NB4 (cell line): ENCODE measurements around the gene LGALS3.

Experiments used
- DNase-seq: peaks from one replicate; pipeline ENCODE4 v3.0.0; 2010; ENCODE audit warnings: low read depth
- H3K4me3 ChIP-seq: one replicate; pipeline ENCODE4 v1.5.1; 2011; ENCODE audit warnings: mild to moderate bottlenecking, low read depth, low read length, moderate library complexity
- MYC ChIP-seq: IDR thresholded peaks from 2 replicates; pipeline ENCODE4 v1.6.1; 2011; ENCODE audit warnings: low read depth, low read length
- POLR2A ChIP-seq: IDR thresholded peaks from 2 replicates; pipeline ENCODE4 v1.6.1; 2011; ENCODE audit warnings: mild to moderate bottlenecking; ENCODE audit not compliant: insufficient read length; ENCODE audit errors: extremely low read depth
- TF ChIP-seq, protein P1 (sequence below): IDR thresholded peaks from one replicate; pipeline ENCODE4 v1.5.1; 2012; ENCODE audit warnings: low read depth, low read length
- TF ChIP-seq, protein P2 (sequence below): IDR thresholded peaks from 2 replicates; pipeline ENCODE4 v1.6.1; 2011; ENCODE audit warnings: low read depth, low read length

LGALS3 gene

DNA sequence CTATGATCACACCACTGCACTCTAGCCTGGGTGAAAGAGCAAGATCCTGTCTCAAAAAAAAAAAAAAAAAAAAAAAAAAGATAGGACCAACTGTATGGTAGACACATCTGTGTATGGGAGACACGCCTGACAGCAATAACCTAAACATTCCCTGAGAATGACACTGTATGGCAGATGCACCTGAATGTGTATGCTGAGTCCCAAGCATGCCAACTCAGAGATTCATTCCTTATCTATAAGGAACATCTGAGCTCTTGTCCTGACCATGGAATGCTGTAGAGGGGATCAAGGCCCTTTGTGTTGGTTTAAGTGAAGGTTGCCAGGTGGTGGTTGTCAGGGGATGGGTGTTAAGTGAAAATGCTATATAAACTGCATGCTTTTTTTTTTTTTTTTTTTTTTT is 19.2 kb upstream of the LGALS3 start:
- TF ChIP-seq, protein P1, sequence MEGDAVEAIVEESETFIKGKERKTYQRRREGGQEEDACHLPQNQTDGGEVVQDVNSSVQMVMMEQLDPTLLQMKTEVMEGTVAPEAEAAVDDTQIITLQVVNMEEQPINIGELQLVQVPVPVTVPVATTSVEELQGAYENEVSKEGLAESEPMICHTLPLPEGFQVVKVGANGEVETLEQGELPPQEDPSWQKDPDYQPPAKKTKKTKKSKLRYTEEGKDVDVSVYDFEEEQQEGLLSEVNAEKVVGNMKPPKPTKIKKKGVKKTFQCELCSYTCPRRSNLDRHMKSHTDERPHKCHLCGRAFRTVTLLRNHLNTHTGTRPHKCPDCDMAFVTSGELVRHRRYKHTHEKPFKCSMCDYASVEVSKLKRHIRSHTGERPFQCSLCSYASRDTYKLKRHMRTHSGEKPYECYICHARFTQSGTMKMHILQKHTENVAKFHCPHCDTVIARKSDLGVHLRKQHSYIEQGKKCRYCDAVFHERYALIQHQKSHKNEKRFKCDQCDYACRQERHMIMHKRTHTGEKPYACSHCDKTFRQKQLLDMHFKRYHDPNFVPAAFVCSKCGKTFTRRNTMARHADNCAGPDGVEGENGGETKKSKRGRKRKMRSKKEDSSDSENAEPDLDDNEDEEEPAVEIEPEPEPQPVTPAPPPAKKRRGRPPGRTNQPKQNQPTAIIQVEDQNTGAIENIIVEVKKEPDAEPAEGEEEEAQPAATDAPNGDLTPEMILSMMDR: no peak
- TF ChIP-seq MYC (no peak), POLR2A (no peak)
- TF ChIP-seq, protein P2, sequence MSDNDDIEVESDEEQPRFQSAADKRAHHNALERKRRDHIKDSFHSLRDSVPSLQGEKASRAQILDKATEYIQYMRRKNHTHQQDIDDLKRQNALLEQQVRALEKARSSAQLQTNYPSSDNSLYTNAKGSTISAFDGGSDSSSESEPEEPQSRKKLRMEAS: no peak
- no peak overlapping the region for H3K4me3 ChIP-seq
- DNase-seq: no peak

DNA sequence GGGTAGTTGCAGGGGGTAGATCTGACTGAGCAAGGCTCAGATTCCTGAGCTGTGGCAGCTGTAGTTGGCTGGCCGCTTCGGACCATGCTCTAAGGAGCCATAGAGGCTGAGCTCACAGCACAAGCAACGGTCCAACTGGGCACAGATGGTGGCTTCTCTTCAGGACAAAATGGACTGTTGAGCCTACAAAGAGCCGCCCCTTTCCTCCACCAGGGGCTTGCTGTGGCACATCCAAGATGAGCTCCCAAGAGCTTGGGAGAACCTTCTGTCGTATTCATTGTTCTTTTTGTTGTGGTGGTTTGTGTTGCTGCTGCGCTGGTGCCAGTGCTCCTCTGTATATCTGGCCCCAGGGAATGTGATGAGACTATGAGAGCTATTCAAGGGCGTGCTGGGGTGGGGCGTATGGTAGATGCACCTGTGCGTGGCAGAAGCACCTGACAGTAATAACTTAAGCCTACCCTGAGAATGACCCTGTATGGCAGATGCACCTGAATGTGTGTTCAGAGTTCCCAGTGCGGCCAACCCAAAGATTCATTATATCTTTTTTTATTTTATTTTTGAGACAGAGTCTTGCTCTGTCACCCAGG is 17.8 kb upstream of the LGALS3 start:
- DNase-seq: no peak
- no peak overlapping the region for H3K4me3 ChIP-seq
- TF ChIP-seq, protein P1: no peak
- TF ChIP-seq, protein P2: no peak

DNA sequence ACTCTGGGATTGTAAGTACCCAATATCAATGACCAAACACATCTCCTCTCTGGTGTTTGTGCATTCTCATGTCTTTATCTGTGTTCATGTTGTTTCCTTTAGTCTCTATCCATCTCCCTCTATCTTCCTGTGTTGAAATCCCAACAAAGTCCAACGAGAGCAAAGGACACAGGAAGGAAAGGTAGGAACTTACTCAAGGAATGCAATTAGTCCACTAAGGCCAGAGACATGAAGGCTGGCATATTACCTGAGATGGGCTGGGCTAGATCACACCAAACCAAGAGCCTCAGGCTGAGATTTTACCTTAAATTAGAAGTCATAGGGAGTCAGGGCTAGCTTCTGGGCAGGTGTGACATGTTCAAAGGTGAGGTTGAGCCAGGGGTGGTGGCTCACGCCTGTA is 14.3 kb upstream of the LGALS3 start:
- DNase-seq: no peak
- H3K4me3 ChIP-seq: no peak overlapping the region
- TF ChIP-seq POLR2A (no peak), MYC (no peak)
- TF ChIP-seq, protein P2: no peak
- TF ChIP-seq, protein P1: no peak

DNA sequence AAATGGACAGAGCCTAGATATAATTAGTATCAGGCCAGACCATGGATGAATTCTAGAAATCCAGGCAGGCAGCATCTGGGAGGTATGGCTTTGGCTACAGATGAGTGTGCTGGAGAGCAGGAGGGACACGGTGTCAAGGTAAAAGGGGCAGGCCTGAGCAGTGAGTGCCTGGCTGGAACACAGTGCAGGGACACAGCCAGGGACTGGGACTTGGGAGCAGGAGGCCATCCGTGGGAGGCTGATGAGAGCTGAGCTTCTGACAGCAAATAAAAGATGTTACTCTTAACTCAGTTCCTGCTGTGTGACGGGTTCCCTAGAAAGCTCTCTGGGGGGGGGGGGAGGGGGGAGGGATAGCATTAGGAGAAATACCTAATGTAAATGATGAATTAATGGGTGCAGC is 13.6 kb upstream of the LGALS3 start:
- no peak overlapping the region for H3K4me3 ChIP-seq
- TF ChIP-seq POLR2A: no peak
- TF ChIP-seq, protein P2: no peak
- no peak for DNase-seq

DNA sequence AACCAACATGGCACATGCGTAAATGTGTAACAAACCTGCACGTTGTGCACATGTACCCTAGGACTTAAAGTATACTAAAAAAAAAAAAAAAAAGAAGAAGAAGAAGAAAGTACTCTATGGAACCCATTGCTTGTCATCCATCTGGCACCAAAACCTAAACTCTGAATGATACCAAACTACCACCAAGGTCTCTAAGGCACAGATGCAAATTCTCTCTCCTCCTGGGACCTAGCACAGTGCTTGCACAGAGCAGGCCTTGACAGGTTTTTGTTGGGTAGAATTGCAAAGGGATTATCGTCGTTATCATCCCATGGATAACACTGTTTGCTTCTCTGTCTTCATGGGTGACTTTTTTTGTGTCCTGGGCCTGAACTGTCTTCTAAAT is 13.2 kb upstream of the LGALS3 start:
- no peak overlapping the region for H3K4me3 ChIP-seq

DNA sequence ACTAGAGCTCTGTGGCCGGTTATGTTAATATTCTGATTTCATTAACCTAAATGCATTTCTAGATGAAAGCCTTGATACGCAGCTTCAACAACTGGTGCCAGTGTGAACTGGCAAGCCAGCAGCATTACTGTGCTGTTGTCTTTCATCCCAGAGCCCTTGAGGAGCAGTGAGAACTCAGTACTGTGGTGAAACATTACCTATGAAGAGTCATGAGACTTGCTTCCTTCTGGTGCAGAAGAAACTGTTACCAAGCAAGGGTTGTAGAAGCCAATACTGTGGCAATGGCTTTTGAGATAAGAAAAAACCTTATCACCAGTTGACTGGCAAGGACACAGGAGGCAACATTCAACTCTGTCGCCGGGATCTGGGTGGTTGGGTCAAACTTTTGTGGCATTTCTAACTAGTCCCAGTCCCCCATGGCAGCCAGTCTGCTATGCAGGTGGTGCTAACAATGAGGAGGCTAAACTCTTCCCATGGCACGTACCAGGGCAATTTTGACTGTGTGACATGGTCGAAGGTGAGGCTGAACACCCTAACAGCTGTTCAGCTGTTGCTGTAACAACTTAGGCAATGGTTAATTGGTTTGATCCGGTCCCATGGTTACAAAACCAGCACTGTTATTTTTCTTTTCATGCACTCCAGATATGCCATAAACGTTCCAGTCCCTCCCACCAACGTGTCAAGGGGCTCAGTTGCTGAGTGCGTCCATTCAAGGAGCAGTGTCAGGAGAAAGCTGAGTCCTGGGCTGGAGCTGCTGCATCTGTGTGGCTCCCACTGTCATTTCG is 12.6 kb upstream of the LGALS3 start:
- TF ChIP-seq, protein P1: no peak
- TF ChIP-seq POLR2A (no peak), MYC (no peak; the same call in none of the 2 replicates)
- TF ChIP-seq, protein P2: no peak
- H3K4me3 ChIP-seq: no peak overlapping the region
- DNase-seq: no peak

More for the DNA sequence above, 13.2 kb upstream of the LGALS3 start:
- no peak for DNase-seq
- TF ChIP-seq MYC (no peak), POLR2A (no peak)
- TF ChIP-seq, protein P2: no peak
- TF ChIP-seq, protein P1: no peak
